ENCODE results near the gene ARMC10. TPM values are rescaled to one million over a fixed set of nuclear protein-coding genes. Genes with fewer than 3 reads are reported as not detected.
"Not testable (repeated sequence)": the region's sequence is repeated elsewhere in the genome, so short reads cannot be mapped to it uniquely, and the experiment has no call there.

The ARMC10 gene
- total RNA-seq, result 10 to 100 TPM; 27.0 to 31.5 TPM

- Mint-ChIP-seq H3K4me3 (peak within 1 kb of the TSS; percentile 92), H3K4me1 (peaks cover 31% of the 10 kb centered on the region), H3K36me3 (ENCODE audit: low read depth) (peaks cover 9% of the 10 kb centered on the region), H3K27me3 (no peaks in the 10 kb centered on the region), H3K27ac (peak within 1 kb of the TSS; percentile 86), H3K9me3 (no peaks in the 10 kb centered on the region)
- peak; percentile 89 for DNase-seq
- ChIA-PET CTCF (interaction anchor here (0.9 to 4.2 kb wide), 13 partner anchors 9 to 326 kb away, joined by 3 to 38 read pairs (median 4); partner anchors contain the start of genes FAM185A, NAPEPLD and PSMC2), POLR2A (interaction anchor here (0.8 to 1.8 kb wide), 13 partner anchors 9 to 326 kb away, joined by 3 to 13 read pairs (median 4); partner anchors contain the start of genes FAM185A and NAPEPLD)
Observed at GRCh38 chr7:103074519-103075336, at the start of gene ARMC10, which contains the start of gene FBXL13. ARMC10 (plus strand) TSS chr7:103075140; CDS start chr7:103075273, 133 bp downstream. FBXL13 (minus strand) TSS chr7:103074796.

- ChIA-PET POLR2A (no interaction called here), CTCF (no interaction called here)
- H3K9me3 Mint-ChIP-seq, result peaks cover 11% of the 10 kb centered on the region
- DNase-seq, result no peak
- H3K27ac Mint-ChIP-seq, result no peak overlapping the region
- H3K36me3 Mint-ChIP-seq (ENCODE audit: low read depth), result peaks cover 4% of the 10 kb centered on the region
- H3K4me3 Mint-ChIP-seq, result no peak overlapping the region
- H3K4me1 Mint-ChIP-seq, result no peaks in the 10 kb centered on the region
- H3K27me3 Mint-ChIP-seq, result peaks cover 3% of the 10 kb centered on the region
Observed at GRCh38 chr7:103025341-103025740, 49.6 kb upstream of the ARMC10 start.

- CTCF ChIA-PET, result interaction anchor here (1.0 kb wide), 1 partner anchor 16 kb away, joined by 3 read pairs; no protein-coding TSS in a partner anchor
- peaks cover 3% of the 10 kb centered on the region for H3K27me3 Mint-ChIP-seq
- DNase-seq, result no peak
- no peak overlapping the region for H3K4me3 Mint-ChIP-seq
- H3K4me1 Mint-ChIP-seq, result no peaks in the 10 kb centered on the region
- H3K9me3 Mint-ChIP-seq, result no peaks in the 10 kb centered on the region
- POLR2A ChIA-PET, result no interaction called here
- no peak overlapping the region for H3K27ac Mint-ChIP-seq
- H3K36me3 Mint-ChIP-seq (ENCODE audit: low read depth), result no peaks in the 10 kb centered on the region
Observed at GRCh38 chr7:103031024-103031423, 43.9 kb upstream of the ARMC10 start.

- POLR2A ChIA-PET, result no interaction called here
- Mint-ChIP-seq H3K4me3 (no peak overlapping the region), H3K27me3 (peaks cover 3% of the 10 kb centered on the region), H3K9me3 (no peaks in the 10 kb centered on the region), H3K27ac (no peak overlapping the region), H3K4me1 (no peaks in the 10 kb centered on the region), H3K36me3 (ENCODE audit: low read depth) (no peaks in the 10 kb centered on the region)
- DNase-seq, result no peak
- CTCF ChIA-PET, result no interaction called here
Observed at GRCh38 chr7:103031781-103032180, 43.2 kb upstream of the ARMC10 start.

- CTCF ChIA-PET, H3K4me1 Mint-ChIP-seq, H3K9me3 Mint-ChIP-seq: not testable (repeated sequence)
Observed at GRCh38 chr7:103034318-103034717, 40.6 kb upstream of the ARMC10 start.

GRCh38 chr7:103037476-103037822 lies 37.5 kb upstream of the ARMC10 start:
- Mint-ChIP-seq H3K27ac (no peak overlapping the region), H3K27me3 (peaks cover 7% of the 10 kb centered on the region), H3K4me1 (no peaks in the 10 kb centered on the region), H3K4me3 (no peak overlapping the region), H3K36me3 (ENCODE audit: low read depth) (no peaks in the 10 kb centered on the region), H3K9me3 (no peaks in the 10 kb centered on the region)
- no peak for DNase-seq
- POLR2A ChIA-PET, result no interaction called here
- CTCF ChIA-PET, result no interaction called here

More at GRCh38 chr7:103034318-103034717, 40.6 kb upstream of the ARMC10 start:
- POLR2A ChIA-PET; H3K4me3 Mint-ChIP-seq; DNase-seq; H3K27me3 Mint-ChIP-seq; H3K27ac Mint-ChIP-seq; H3K36me3 Mint-ChIP-seq (ENCODE audit: low read depth): not testable (repeated sequence)

GRCh38 chr7:103037823-103038739 lies 36.9 kb upstream of the ARMC10 start:
- CTCF ChIA-PET, POLR2A ChIA-PET: not testable (repeated sequence)

GRCh38 chr7:103041815-103042214 lies 33.1 kb upstream of the ARMC10 start:
- H3K4me3 Mint-ChIP-seq; H3K9me3 Mint-ChIP-seq; POLR2A ChIA-PET; DNase-seq; CTCF ChIA-PET; H3K4me1 Mint-ChIP-seq; H3K36me3 Mint-ChIP-seq (ENCODE audit: low read depth); H3K27ac Mint-ChIP-seq; H3K27me3 Mint-ChIP-seq: not testable (repeated sequence)

More at GRCh38 chr7:103037823-103038739, 36.9 kb upstream of the ARMC10 start:
- H3K4me3 Mint-ChIP-seq; H3K27me3 Mint-ChIP-seq; H3K36me3 Mint-ChIP-seq (ENCODE audit: low read depth); H3K27ac Mint-ChIP-seq; H3K9me3 Mint-ChIP-seq; H3K4me1 Mint-ChIP-seq: not testable (repeated sequence)
- DNase-seq, result peak; percentile 20

GRCh38 chr7:103048833-103049232 lies 26.1 kb upstream of the ARMC10 start:
- H3K4me1 Mint-ChIP-seq, result no peaks in the 10 kb centered on the region
- H3K36me3 Mint-ChIP-seq (ENCODE audit: low read depth), result peaks cover 5% of the 10 kb centered on the region
- ChIA-PET POLR2A (no interaction called here), CTCF (no interaction called here)
- no peak for DNase-seq
- H3K9me3 Mint-ChIP-seq, result peaks cover 4% of the 10 kb centered on the region
- H3K27me3 Mint-ChIP-seq, result no peaks in the 10 kb centered on the region
- no peak overlapping the region for H3K4me3 Mint-ChIP-seq
- H3K27ac Mint-ChIP-seq, result no peak overlapping the region

GRCh38 chr7:103051519-103051918 lies 23.4 kb upstream of the ARMC10 start:
- peaks cover 4% of the 10 kb centered on the region for H3K9me3 Mint-ChIP-seq
- CTCF ChIA-PET, result interaction anchor here (0.5 to 1.2 kb wide), 2 partner anchors 11 to 12 kb away, joined by 4 to 6 read pairs; no protein-coding TSS in a partner anchor
- no peak for DNase-seq
- no peaks in the 10 kb centered on the region for H3K4me1 Mint-ChIP-seq
- H3K27me3 Mint-ChIP-seq, result no peaks in the 10 kb centered on the region
- POLR2A ChIA-PET, result no interaction called here
- peaks cover 5% of the 10 kb centered on the region for H3K36me3 Mint-ChIP-seq (ENCODE audit: low read depth)
- H3K27ac Mint-ChIP-seq, result no peak overlapping the region
- no peak overlapping the region for H3K4me3 Mint-ChIP-seq

- H3K27ac Mint-ChIP-seq; H3K4me1 Mint-ChIP-seq; CTCF ChIA-PET; H3K36me3 Mint-ChIP-seq (ENCODE audit: low read depth); H3K9me3 Mint-ChIP-seq; POLR2A ChIA-PET; H3K4me3 Mint-ChIP-seq; DNase-seq; H3K27me3 Mint-ChIP-seq: not testable (repeated sequence)
Observed at GRCh38 chr7:103056006-103056405, 18.9 kb upstream of the ARMC10 start.

GRCh38 chr7:103058122-103058521 lies 16.8 kb upstream of the ARMC10 start:
- Mint-ChIP-seq H3K36me3 (ENCODE audit: low read depth) (no peaks in the 10 kb centered on the region), H3K27ac (no peak overlapping the region), H3K4me3 (no peak overlapping the region), H3K4me1 (no peaks in the 10 kb centered on the region), H3K27me3 (no peaks in the 10 kb centered on the region), H3K9me3 (no peaks in the 10 kb centered on the region)
- no peak for DNase-seq
- ChIA-PET CTCF (no interaction called here), POLR2A (interaction anchor here (1.1 kb wide), 1 partner anchor 17 kb away, joined by 3 read pairs; the partner anchor contains the start of genes ARMC10 and FBXL13)

- Mint-ChIP-seq H3K4me3 (no peak overlapping the region), H3K27me3 (no peaks in the 10 kb centered on the region), H3K36me3 (ENCODE audit: low read depth) (no peaks in the 10 kb centered on the region), H3K27ac (no peak overlapping the region), H3K9me3 (no peaks in the 10 kb centered on the region), H3K4me1 (no peaks in the 10 kb centered on the region)
- ChIA-PET CTCF (no interaction called here), POLR2A (no interaction called here)
- DNase-seq, result no peak
Observed at GRCh38 chr7:103059471-103059870, 15.5 kb upstream of the ARMC10 start.
